Mesothelial cell of epicardium (in vitro differentiated cells): Measurements from ENCODE around the gene BCAN. TPM values are rescaled to one million over a fixed set of nuclear protein-coding genes. Genes with fewer than 3 reads are reported as not detected.

ENCODE experiments used
- DNase-seq, 2 experiments: peaks; one replicate each; pipeline ENCODE4 v3.0.0; 2021; ENCODE audit warnings: low spot score in 2 of 2; ENCODE audit not compliant: unreplicated experiment in 2 of 2
- H3K27ac Mint-ChIP-seq: 2 replicates; pipeline ENCODE4 v1.8.0; 2021; ENCODE audit warnings: mixed read lengths
- H3K27me3 Mint-ChIP-seq: 2 replicates; pipeline ENCODE4 v1.8.0; 2021; ENCODE audit warnings: low read depth, mixed read lengths
- H3K36me3 Mint-ChIP-seq: 2 replicates; pipeline ENCODE4 v1.8.0; 2021; ENCODE audit warnings: mixed read lengths
- H3K4me1 Mint-ChIP-seq: 2 replicates; pipeline ENCODE4 v1.8.0; 2021; ENCODE audit warnings: mixed read lengths
- H3K4me3 Mint-ChIP-seq: 2 replicates; pipeline ENCODE4 v1.8.0; 2021; ENCODE audit warnings: mild to moderate bottlenecking, moderate library complexity, mixed read lengths
- H3K9me3 Mint-ChIP-seq: 2 replicates; pipeline ENCODE4 v1.8.0; 2021; ENCODE audit warnings: mixed read lengths
- total RNA-seq: library from RNA; stranded (reverse); gene quantifications from 3 replicates; pipeline ENCODE4 v1.2.1, GENCODE V29; 2021
- TF ChIP-seq, protein P1 (sequence below): fragments of 200-600 bp; sonication (generic); IDR thresholded peaks from one replicate; pipeline ENCODE4 v1.5.0; 2021; ENCODE audit warnings: antibody characterized with exemption; ENCODE audit not compliant: unreplicated experiment

BCAN gene
- total RNA-seq, 1 donor from 2014 or later, result 0.85 TPM

DNA sequence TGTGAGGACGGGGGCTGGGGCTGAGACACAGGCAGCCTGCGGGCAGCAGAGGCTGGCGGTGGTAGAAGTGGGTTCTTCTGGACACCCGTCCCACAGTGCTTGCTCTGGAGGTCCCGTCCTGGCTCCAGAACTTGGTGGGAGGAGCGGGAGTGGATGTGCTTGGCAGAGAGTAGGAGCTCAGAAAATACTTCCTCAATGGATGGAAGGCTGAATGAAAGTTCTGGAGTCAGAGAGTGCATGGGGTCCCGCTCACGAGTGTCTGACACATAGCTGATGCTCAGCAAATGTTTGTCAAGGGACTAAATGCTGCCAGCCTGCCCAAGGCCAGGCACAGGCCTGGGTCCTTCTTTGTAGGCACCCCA lies 48.7 kb downstream of the BCAN start:
- H3K36me3 Mint-ChIP-seq, result peaks cover 4% of the 10 kb centered on the region
- peak overlapping the region; percentile 74 for H3K4me3 Mint-ChIP-seq
- peaks cover 60% of the 10 kb centered on the region for H3K4me1 Mint-ChIP-seq
- H3K27me3 Mint-ChIP-seq, result no peaks in the 10 kb centered on the region
- no peak for DNase-seq
- no peaks in the 10 kb centered on the region for H3K9me3 Mint-ChIP-seq
- peak overlapping the region; percentile 94 for H3K27ac Mint-ChIP-seq
- TF ChIP-seq, protein P1, sequence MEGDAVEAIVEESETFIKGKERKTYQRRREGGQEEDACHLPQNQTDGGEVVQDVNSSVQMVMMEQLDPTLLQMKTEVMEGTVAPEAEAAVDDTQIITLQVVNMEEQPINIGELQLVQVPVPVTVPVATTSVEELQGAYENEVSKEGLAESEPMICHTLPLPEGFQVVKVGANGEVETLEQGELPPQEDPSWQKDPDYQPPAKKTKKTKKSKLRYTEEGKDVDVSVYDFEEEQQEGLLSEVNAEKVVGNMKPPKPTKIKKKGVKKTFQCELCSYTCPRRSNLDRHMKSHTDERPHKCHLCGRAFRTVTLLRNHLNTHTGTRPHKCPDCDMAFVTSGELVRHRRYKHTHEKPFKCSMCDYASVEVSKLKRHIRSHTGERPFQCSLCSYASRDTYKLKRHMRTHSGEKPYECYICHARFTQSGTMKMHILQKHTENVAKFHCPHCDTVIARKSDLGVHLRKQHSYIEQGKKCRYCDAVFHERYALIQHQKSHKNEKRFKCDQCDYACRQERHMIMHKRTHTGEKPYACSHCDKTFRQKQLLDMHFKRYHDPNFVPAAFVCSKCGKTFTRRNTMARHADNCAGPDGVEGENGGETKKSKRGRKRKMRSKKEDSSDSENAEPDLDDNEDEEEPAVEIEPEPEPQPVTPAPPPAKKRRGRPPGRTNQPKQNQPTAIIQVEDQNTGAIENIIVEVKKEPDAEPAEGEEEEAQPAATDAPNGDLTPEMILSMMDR, result no peak

DNA sequence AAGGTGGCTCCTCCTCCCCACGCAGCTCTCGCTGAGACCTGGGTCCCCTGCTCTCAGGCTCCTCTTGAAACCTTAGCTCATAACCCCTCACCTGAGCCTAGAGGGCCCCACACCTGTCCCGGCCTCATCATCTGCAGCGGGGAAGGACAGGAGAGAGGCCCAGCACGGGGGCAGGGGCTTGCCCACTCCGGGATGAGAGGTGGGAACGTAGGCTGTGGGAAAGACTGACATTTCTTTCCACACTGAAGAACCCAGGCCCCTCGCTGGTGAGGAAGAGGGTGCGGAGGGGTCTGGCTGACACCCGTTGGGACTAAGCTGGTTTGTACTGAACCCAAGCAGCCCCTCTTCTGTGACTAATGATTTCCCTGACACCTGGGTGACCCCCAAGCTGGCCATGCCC lies 49.3 kb downstream of the BCAN start:
- peaks cover 60% of the 10 kb centered on the region for H3K4me1 Mint-ChIP-seq
- H3K9me3 Mint-ChIP-seq, result no peaks in the 10 kb centered on the region
- H3K4me3 Mint-ChIP-seq, result peak overlapping the region; percentile 74
- TF ChIP-seq, protein P1, result no peak
- no peak for DNase-seq
- peaks cover 4% of the 10 kb centered on the region for H3K36me3 Mint-ChIP-seq
- no peaks in the 10 kb centered on the region for H3K27me3 Mint-ChIP-seq
- peak overlapping the region; percentile 94 for H3K27ac Mint-ChIP-seq

DNA sequence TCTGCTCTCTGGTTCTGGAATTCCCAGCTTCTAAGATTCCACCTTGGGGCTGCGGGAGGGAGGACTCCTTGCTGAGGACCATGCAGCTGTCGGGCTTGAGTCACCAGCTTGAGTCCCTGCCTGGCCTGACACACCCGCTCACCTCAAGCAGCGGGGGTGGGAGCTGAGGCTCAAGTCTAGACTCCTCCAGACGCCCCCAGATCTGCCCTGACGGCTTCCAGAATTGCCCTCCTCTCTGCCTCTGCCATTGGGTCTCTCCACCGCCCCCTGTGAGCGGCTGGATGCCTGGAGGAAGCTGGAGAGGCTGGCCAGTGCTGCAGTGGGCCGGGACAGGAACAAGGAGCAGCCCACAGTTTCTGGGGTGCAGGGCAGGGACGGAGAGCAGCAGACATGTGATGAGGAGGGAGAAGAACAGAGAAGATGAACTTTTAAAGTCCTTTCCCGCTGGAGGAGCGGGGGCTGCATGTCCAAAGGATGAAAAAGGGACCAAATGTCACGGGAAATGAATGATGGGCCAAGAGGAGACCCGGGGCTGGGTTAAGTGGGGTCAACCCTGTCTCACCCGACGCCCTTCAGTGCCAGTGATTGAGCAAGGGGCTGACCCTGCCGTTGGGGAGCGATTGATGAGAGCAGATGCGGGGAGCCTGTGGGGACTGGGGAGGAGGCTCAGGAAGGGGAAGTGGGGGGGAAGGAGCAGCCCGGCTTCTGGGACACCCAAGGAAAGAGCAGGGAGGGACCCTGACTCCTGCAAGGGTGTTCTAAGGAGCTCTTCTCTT lies 49.9 kb downstream of the BCAN start:
- H3K9me3 Mint-ChIP-seq, result no peaks in the 10 kb centered on the region
- no peak for DNase-seq
- H3K27me3 Mint-ChIP-seq, result no peaks in the 10 kb centered on the region
- H3K36me3 Mint-ChIP-seq, result peaks cover 9% of the 10 kb centered on the region
- H3K4me1 Mint-ChIP-seq, result peaks cover 65% of the 10 kb centered on the region
- peak overlapping the region; percentile 74 for H3K4me3 Mint-ChIP-seq
- TF ChIP-seq, protein P1, result no peak
- peak overlapping the region; percentile 94 for H3K27ac Mint-ChIP-seq

DNA sequence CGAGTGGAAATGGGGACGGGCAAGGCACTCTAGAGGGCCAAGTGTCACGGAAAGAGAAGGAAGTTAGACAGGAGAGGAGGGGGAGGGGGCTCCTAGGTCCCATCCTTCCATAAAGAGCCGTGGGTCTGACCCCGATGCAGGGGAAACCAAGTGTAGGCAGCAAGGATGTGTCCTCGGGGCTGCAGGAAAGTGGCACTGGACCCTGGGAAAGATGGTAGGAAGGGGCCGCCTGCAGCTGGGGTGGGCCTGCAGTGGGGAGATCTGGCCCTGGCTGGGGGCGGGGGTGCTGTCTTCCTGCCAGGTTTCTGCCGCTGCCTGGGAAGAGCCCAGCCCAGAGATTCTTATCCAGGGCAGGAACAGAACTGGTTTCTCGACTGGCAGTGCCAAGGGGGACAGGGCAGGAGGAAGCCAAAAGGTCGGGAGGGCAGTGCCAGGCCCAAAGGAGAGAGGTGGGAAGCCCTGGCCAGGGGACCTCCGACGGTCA lies 50.6 kb downstream of the BCAN start:
- Mint-ChIP-seq H3K27ac (peak overlapping the region; percentile 94), H3K9me3 (no peaks in the 10 kb centered on the region), H3K36me3 (peaks cover 13% of the 10 kb centered on the region), H3K4me1 (peaks cover 69% of the 10 kb centered on the region), H3K27me3 (no peaks in the 10 kb centered on the region), H3K4me3 (peak overlapping the region; percentile 74)
- DNase-seq, result peak in 1 of 2 experiments; percentile 67
- TF ChIP-seq, protein P1, result no peak

DNA sequence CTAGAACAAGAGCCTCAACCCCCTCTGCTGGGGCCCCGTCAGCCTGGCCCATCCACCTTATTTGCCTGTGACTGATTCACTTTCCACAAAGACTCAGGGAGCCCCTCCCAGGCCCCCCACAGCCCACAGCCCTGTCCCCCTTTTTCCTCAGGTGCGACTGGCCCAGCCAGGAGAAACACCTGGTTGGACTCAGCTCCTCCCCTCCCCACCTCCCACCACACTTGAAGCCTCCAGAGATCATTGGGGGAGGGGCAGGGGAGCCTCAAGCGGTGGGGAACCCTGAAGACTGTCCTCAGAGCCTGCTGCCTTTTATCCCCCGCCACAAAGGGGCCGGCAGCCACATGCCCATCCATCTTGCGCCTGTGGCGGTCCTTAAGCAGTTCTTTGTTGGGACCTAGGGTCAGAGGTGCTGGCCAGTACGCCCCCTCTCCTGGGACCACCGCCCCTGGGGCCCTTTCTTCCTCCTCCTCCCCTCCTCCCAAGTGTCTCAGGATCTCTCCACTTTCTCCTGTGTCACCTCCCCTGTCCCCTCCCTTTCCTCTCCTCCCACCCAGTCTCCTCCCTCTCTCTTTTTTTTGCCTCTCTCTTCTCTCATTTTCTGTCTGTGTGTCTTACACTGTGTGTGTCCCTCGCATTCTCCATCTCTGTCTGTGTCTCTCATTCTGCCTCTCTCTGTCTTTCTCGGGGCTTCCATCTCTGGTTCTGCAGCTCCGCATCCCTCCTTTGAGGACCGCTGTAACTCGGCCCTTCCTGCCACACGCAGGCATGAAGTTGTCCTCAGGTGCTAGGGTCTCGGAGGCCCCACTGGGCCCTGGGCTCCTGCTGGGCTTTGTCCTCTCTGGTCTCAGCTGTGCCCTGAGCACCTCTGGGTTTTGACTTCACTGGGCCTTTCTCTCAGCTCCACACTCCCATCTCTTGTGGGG lies 51.3 kb downstream of the BCAN start:
- no peaks in the 10 kb centered on the region for H3K27me3 Mint-ChIP-seq
- TF ChIP-seq, protein P1, result no peak
- H3K36me3 Mint-ChIP-seq, result peaks cover 20% of the 10 kb centered on the region
- no peaks in the 10 kb centered on the region for H3K9me3 Mint-ChIP-seq
- peak; percentile 68 to 84 for DNase-seq
- peaks cover 69% of the 10 kb centered on the region for H3K4me1 Mint-ChIP-seq
- peak overlapping the region; percentile 94 for H3K27ac Mint-ChIP-seq
- peak overlapping the region; percentile 74 for H3K4me3 Mint-ChIP-seq
